CD4-positive, alpha-beta T cell treated with Interleukin-6 for 4 hours (primary cell): ENCODE measurements around the gene PSMB3.
A peak's percentile ranks its signal among the peaks of the same experiment; 100 is the strongest.

ENCODE experiments used
- DNase-seq: peaks from one replicate; pipeline ENCODE4 v3.0.0-alpha.2; 2020; ENCODE audit warnings: mixed read lengths

The PSMB3 gene

DNA sequence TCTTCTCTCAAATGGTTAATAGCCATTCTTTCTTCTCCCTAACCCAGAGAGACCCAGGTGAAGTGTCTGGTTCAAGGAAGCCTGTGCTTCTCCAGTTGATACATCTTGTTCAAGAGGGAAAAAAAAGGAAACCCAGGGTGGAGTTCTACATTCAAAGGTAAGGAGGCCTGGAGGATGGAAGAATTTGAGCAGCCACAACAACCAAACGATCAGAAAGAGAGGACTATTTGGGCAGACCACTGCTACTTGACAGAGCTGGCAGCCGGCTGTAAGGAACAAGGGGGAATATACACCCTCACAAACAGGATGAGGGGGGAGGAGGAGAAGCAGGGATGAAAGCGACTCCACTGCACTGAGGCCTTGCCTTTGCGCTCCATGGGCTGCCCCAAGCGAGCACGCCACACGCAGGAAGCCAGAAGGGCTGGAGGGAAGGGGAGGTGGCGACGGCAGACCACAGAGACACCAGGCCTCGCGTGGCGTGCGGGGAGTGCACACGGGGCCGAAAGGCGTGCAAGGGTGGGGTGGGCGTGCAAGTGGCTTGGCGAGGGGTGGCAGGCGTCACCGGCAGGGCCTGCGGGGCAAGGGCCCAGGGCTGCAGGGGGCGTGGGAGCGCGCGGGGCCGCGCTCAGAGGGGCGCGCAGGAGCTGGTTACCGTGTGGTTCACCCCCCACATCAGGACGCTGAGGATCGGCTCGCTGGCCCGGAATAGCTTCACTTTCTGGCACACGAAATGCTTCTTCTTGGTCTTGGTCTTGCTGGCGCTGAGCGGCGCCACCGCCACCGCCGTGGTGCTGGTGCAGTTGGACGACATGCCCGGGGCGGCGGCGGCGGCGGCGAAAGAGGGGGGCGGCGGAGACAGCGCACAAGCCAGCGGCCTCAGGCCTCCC is 46.3 kb downstream of the PSMB3 start:
- peak; percentile 68 for DNase-seq

DNA sequence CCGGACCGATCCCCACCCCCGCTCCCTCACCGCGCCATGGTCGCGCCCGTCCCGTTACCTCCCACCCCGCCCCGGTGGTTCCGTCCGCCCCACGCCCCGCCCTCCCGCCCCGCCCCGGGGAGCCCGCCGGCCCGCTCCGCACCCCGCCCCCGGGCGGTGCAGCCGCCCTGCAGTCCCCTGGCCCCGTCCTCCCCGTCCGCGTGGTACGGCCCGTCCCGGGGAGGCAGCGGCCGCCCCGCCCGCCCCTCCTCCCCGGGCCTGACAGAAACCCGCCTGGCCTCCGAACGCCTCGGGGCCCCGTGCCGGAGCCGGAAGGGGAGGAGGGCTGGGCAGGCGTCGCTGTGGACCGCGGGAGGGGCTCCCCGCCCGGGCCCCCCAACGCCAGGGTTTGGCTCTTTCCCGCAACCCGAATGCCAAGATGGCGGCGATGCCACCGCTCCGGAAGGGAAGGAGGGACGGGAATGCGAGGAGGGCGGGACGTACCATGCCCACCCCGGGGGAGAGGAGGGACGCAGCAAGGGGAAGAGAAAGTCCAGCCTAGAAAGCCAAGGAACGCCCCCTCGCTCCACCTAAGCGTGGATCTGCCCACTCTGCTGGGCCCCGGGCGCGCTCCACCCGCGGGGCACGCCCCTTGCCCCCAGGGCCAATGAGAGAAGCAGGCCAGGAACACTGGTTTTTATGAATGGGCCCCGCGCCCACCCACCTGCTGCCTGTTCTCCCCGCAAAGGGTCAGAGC is 47.1 kb downstream of the PSMB3 start, which contains the start of gene PIP4K2B:
Gene PIP4K2B, minus strand, starts transcription at position 56 of the 736 bp plus-strand sequence. CDS start 132 bp downstream, outside the sequence.
- peak; percentile 92 for DNase-seq

DNA sequence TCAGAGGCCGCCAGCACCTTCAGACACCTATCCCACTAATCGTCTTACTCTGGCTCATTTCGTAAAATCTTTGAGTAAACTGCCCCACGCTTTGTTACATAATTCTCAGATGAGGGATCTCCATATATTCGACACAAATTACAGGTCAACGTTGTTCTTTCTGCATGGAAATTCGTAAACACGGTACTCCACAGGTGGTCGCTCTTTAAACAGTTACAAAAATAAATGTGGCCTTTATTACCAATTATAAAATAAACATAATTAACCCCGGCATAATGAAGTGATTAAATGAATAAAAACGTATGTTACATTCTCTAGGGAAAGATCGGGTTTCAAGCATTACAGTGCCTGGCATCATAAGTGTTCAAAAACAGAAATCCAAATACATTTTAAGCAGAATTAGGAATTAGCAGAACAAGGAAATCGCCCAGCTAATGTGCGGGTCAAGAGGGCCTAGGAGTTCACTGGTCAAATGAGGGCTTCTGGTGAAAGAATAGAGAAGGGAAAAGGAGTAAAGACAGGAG is 47.8 kb downstream of the PSMB3 start:
- DNase-seq: no peak

DNA sequence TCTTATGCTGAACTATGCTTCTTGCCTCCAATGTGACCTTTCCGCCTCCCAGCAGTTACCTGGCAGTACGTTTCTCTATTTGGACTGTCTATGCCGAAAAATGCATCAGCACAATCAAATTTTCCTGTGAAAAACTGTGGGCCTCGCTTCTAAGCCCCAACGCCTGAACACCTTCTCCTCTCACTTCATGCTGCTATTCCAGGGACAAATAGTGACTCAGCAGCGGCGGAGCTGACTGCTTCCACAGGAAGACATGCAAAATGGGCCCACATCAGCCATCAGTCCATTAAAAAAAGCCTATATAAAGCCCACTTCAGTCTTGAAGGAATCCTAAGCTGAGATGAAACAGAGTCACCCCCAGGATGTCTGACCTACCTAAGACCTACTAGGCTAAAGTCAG is 57.3 kb downstream of the PSMB3 start:
- no peak for DNase-seq
